ENCODE results near the gene OR51E2.
A peak's percentile ranks its signal among the peaks of the same experiment; 100 is the strongest.

Gene OR51E2

DNA sequence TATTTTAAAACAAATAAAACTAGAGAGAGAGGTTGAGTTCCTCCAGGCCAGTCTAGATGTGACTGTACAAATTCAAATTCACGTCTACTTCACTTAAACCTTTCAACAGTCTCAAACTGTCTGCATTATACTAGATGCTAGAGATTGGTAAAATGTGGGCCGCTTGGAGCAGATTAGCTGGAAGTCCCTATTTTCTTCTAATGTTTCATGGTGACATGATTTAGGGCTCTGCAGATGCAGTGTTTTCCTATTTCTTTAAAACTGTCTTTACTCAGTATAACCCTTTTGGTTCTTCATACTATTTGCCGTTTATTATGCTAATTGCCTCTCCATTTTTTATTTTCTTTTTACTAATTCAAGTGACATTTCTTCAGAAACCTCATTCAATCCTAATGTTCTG is 33.5 kb downstream of the OR51E2 start:
- no peak for DNase-seq (ENCODE audit: low read depth)

DNA sequence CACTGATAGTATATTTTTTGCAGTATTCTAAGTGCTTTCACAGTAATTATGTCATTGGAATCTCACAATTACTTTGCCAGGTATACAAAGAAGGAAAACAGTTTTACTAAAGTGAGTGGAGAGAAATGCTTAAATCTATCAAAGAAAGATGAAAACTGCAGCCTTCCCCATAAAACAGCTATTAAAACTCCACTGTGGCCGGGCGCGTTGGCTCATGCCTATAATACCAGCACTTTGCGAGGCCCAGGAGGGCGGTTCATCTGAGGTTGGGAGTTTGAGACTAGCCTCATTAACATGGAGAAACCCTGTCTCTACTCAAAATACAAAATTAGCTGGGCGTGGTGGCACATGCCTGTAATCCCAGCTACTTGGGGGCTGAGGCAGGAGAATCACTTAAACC is 34.8 kb downstream of the OR51E2 start:
- no peak for DNase-seq (ENCODE audit: low read depth)

DNA sequence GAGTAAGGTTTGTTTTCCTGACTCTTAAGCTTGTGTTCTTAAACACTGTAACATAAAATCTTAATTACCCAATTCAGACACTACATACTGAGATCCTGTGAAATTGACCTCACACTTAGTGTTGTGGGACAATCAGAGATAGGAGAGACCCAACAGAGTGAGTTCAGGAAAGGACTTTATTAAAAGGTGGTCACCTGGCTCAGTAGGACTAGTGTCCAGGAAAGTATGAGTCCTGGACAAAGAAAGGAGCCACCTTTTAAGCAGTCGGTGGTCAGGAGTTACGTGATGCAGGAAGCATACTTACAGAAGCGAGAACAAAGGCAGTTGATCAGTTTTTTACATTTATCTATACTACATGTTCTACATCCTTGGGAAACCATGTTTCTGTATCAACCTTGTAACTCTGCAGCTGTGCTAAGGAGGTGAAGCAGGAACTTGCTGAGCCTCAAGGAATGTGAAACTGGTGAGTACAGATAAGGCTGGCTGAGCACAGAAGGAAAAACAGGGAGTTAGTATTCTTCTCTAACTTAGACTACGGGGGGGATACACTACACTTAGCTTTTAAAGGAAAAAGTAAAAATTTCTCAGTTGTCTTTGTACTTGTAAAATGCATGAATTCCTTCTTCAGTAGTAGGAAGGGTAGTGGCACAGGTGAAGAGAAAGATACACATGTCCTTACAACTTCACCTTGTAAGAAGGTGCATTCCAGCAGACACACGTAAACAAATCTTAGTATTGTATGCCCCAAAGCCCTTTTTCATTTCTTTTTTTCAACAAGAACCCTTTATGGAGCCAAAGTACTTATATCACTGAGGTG is 38.8 kb downstream of the OR51E2 start:
- DNase-seq (ENCODE audit: low read depth): no peak

DNA sequence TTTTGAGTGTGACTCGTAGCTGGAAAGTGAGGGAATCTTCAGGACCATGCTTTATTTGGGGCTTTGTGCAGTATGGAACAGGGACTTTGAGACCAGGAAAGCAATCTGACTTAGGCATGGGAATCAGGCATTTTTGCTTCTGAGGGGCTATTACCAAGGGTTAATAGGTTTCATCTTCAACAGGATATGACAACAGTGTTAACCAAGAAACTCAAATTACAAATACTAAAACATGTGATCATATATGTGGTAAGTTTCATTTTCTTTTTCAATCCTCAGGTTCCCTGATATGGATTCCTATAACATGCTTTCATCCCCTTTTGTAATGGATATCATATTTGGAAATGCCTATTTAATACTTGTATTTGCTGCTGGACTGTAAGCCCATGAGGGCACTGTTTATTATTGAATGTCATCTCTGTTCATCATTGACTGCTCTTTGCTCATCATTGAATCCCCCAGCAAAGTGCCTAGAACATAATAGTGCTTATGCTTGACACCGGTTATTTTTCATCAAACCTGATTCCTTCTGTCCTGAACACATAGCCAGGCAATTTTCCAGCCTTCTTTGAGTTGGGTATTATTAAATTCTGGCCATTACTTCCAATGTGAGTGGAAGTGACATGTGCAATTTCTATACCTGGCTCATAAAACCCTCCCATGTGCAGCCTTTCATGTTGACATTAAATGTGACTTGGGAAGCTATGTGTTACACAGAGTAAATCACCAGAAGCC is 42.9 kb downstream of the OR51E2 start:
- DNase-seq (ENCODE audit: low read depth): no peak

DNA sequence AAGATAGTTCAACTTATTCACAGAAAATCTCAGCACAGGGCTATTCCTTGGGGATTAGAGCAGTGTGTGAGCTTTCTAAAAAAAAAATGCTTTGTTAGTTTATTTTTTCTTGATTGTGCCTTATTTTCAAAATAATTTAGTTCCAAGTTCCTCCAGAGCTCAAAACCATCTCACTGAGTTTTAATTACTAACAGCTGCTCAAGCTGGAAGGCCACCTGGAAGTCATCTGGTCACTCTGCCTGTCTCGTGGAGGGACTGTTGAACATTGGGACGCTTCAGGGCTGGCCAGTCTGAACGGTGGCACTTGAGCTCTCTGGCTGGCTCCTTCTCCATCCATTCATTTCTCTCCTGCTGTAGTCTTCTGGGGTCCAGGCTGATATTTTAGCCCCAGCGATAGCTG is 49.9 kb downstream of the OR51E2 start:
- no peak for DNase-seq (ENCODE audit: low read depth)

DNA sequence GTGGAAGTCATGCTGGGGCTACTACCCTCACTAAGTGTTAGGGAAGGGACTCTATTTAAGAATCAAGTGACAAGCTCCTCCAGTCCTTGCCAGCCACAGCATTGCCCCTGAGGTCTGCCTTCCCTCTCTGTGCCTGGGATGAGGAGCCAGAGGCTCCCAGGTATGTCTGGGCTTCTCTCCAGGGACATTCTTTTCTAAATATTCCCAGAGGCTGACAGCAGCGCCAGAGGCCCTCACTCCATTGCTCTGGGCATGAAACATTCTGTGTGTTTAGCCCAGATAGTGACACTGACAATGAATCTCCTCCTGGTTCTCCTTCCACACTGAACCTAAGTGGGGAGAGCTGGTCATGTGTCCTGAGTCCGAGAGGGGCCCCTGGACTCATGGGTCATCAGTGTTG is 51.7 kb downstream of the OR51E2 start:
- no peak for DNase-seq (ENCODE audit: low read depth)

DNA sequence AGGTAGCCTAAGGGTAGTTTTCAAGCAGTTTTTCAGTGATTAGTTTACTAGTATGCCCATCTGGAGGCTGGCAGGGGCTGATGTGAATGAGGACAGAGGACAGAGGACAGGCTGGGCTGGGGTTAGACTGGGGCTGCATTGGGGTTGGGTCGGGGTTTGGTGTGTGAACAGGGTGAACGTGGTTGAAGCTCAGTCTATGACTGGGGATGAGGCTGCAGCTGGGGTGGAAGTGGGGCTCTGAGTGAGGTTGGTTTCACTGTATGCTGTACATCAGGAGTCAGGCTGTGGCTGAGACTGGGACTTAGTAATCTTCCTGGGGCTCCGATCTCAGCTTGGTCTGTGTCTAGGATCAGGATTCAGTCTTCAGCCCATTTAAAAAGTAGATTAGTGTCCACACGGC is 53.4 kb downstream of the OR51E2 start:
- DNase-seq (ENCODE audit: low read depth): no peak

DNA sequence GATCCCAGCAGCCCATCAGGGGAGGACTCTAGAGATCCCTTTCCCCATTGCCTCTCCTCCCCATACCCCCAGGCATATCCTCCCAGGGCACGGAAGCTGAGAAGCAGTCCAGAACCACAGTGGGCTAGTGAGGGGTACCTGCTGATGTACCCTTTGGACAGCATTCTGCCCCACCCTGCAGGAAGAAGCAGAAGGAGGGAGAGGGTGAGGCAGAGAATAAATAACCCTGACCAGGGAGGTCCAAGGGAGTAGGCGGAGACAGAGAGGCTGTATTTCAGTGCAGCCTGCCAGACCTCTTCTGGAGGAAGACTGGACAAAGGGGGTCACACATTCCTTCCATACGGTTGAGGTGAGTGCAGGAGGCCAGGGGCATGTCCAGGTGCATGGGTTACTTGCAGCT is 54.0 kb downstream of the OR51E2 start, which contains the start of gene OR51E1:
OR51E1 (plus strand) TSS at position 301 of the 400 bp plus-strand sequence. CDS start 8,545 bp downstream, outside the sequence.
- no peak for DNase-seq (ENCODE audit: low read depth)

DNA sequence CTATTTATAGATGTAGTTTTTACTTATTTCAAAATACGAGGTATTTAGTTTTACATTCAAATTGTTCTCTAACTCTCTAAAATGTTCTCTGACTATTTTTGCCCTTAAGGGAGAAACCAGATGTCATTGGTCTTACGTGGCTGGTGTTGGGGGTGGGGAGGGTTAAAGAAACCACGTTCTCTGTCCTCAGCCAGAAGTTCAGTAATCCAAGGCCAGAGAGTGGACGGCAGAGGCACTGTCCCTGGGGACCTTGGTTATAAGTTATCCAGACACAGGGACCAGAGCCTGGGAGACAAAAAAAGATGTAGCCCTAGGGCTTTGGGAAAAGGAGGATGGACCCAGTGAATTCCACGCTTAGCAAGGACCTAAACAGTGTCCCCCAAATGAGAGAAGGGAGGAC is 54.6 kb downstream of the OR51E2 start:
- no peak for DNase-seq (ENCODE audit: low read depth)

DNA sequence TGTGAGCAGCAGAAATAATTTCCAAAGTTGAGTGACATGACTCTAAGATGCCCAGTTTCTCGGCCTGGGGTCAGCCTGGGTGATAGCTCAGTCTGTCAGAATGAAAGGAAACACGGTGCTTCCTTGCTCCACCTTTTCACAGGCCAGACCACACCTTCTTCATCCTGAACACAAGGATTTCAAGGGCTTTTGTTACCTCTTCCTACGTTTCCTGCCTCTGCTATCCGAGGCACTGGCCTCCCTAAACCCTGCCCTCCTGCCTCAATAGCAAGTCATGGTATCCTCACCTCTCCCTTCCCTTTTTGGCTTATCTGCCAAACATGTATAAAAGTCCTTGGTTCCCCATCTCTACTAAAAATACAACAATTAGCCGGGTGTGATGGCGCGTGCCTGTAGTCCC is 55.6 kb downstream of the OR51E2 start:
- no peak for DNase-seq (ENCODE audit: low read depth)

DNA sequence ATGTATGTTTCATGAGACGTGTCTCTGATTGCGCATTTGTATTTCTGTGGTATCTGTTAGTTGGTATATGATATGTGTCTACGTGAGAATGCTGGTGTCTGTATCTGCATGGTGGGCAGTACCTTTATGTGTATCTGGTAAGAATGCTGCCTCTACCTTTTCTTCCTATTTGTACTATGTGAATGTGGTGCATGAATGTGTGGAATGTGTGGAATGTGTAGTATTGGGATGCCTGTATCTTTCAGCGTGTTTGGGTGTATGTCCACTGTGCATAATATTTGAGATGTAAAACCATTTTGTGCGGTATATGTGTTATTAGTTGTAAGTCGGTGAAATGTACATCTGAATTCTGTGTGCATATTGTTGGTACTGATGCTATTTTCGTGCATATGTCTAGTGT is 56.2 kb downstream of the OR51E2 start:
- DNase-seq (ENCODE audit: low read depth): no peak

DNA sequence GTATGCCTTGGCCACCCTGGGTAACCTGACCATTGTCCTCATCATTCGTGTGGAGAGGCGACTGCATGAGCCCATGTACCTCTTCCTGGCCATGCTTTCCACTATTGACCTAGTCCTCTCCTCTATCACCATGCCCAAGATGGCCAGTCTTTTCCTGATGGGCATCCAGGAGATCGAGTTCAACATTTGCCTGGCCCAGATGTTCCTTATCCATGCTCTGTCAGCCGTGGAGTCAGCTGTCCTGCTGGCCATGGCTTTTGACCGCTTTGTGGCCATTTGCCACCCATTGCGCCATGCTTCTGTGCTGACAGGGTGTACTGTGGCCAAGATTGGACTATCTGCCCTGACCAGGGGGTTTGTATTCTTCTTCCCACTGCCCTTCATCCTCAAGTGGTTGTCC is 57.7 kb downstream of the OR51E2 start:
- no peak for DNase-seq (ENCODE audit: low read depth)

DNA sequence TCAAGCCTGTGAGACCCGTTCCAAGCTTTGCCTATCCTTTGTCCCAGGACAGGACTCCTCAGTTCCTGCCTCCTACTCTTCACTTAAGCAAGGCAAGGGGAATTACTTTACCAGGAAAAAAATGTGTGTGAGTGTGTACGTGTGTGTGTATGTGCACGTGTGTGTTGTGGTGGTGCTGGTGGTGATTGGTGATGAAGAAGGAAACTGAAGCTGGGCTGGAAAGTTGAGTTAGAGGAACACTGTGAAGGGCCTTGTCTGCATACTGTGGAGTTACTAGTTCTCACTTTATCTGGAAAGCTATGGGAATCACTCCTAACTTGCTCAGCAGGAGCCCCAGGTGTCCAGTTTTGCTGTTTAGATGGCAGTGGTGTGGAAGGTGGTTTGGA is 60.0 kb downstream of the OR51E2 start:
- DNase-seq (ENCODE audit: low read depth): no peak

DNA sequence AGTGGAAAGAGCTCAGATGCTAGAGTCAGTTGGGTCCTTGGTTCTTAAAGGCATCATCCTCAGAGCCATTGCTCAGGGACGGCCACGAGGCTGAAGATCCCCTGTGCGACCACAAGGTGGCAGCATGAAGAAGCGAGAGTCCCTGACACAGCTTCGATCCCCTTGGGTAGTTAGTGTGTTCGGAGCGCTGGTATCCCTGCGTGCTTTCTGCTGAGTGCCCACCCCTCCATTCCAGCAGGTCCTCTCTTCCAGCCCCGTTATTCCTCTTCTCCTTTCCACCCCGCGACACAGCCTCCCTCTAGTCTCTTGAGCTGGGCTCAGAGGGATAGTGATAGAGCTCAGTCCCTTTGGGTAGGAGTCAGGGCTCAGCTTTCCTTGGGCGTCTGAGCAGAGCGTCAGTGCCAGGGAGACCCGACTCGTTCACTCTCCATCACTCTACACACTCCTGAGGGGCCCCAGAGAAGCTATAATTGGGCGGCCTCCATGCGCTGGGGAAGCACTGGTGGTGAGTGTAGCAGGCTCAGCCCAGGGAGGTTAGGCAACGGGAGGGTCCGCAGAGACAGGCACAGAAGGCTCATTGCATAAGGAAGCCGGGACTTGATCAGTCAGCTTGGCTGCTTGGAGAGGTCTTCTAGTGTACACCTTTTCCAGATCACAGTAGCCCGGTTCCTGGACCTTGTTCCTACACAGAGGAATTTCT is 60.5 kb downstream of the OR51E2 start, which contains the start of gene OR51D1:
OR51D1 (plus strand) TSS at position 516 of the 700 bp plus-strand sequence. CDS start 2,314 bp downstream, outside the sequence.
- DNase-seq (ENCODE audit: low read depth): peak; percentile 68

DNA sequence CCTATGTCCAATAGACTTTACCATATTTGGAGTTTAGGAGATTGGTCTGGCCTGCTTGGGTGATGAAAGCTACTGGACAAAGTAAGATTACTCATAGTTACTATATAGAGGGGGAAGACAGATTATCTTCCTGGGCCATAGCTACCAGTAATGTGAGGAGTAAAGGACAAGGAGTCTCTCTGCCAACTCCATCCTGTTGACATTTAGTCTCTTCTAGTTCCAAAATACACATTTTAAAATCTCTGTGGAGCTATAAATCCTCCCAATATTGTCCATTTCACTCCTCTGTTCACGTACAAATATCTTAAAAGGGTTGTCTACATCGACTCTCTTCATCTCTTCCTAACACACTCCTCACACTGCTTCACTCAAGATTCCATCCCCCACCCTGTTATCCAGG is 61.5 kb downstream of the OR51E2 start:
- no peak for DNase-seq (ENCODE audit: low read depth)
